Measurements from ENCODE around the gene NOS1AP.

GRCh38 chr1:162210196-162210595, 140.7 kb downstream of the NOS1AP start:
- TF ChIP-seq CTCF (IDR thresholded peaks at IDR 0.05) (no peak), POLR2A (IDR thresholded peaks at IDR 0.05) (no peak)

Measured in body of pancreas (tissue), 4 donors.